Esophagus squamous epithelium (tissue), 4 donors: ENCODE results near the gene C1orf21.

Source experiments
- POLR2A ChIP-seq, 4 donors: fragments of 450-650 bp; IDR thresholded peaks; one replicate each; pipeline ENCODE4 v1.6.1; 2017; ENCODE audit warnings: antibody characterized with exemption in 4 of 4, mild to moderate bottlenecking in 4 of 4, moderate library complexity in 3 of 4
- TF ChIP-seq, protein P1 (sequence below), 6 experiments: fragments of 450-650 bp in 4 of 6; fragments of 200-600 bp in 2 of 6; sonication (generic) in 2 of 6; IDR thresholded peaks; one replicate each; pipeline ENCODE4 v1.5.1; 2016 to 2019; ENCODE audit warnings: antibody characterized with exemption in 6 of 6, mild to moderate bottlenecking in 4 of 6, moderate library complexity in 4 of 6

DNA sequence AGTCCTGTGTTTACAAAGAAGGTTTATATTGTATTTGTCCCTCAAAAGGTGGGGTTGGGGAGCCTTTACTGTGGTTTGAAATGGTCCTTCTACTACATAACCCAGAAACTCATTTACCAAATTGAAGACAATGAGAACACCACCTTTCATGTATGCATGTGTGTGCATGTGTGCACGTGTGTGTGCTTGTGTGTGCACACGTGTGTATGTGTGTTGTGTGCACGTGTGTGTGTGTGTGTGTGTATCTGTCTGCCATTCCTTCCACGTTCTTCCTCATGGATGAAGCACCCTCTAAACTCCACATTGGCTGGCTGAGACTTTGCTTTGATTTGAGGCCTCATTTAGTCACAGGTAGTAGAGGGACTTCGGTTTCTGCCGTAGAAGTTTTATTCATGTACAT, 229.7 kb downstream of the C1orf21 start:
- TF ChIP-seq, protein P1, sequence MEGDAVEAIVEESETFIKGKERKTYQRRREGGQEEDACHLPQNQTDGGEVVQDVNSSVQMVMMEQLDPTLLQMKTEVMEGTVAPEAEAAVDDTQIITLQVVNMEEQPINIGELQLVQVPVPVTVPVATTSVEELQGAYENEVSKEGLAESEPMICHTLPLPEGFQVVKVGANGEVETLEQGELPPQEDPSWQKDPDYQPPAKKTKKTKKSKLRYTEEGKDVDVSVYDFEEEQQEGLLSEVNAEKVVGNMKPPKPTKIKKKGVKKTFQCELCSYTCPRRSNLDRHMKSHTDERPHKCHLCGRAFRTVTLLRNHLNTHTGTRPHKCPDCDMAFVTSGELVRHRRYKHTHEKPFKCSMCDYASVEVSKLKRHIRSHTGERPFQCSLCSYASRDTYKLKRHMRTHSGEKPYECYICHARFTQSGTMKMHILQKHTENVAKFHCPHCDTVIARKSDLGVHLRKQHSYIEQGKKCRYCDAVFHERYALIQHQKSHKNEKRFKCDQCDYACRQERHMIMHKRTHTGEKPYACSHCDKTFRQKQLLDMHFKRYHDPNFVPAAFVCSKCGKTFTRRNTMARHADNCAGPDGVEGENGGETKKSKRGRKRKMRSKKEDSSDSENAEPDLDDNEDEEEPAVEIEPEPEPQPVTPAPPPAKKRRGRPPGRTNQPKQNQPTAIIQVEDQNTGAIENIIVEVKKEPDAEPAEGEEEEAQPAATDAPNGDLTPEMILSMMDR (IDR thresholded peaks at IDR 0.05) = no peak
- TF ChIP-seq POLR2A (IDR thresholded peaks at IDR 0.05) = no peak
